ENCODE measurements around the gene RBM3. TPM values are rescaled to one million over a fixed set of nuclear protein-coding genes. Genes with fewer than 3 reads are reported as not detected.
A peak's percentile ranks its signal among the peaks of the same experiment; 100 is the strongest.

RBM3 gene
- total RNA-seq, 4 donors from 2014 or later = 118 to 178 (median 151) TPM

DNA sequence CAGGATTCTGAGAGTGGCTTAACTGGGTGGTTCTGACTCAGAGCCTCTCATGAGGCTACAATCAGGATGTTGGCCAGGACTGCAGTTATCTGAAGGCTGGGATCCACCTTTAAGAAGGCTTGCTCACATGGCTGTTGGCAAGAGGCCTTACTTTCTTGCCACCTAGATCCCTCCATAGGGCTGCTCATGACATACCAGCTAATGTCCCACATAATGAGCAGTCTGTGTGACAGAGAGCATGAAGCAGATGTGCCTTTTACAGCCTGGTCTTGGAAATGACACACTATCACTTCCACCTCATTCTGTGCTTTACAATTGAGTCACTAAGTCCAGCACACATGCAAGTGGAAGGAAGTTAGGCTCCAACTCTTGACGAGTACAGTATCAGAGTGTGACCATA is 4.3 kb upstream of the RBM3 start:
- no peaks in the 10 kb centered on the region for H3K27me3 ChIP-seq
- no peaks in the 10 kb centered on the region for H3K36me3 ChIP-seq
- H3K27ac ChIP-seq = no peak overlapping the region
- H3K4me3 ChIP-seq = no peak overlapping the region
- H3K9me3 ChIP-seq = no peaks in the 10 kb centered on the region
- peaks cover 0 to under 1% (median 0%) of the 10 kb centered on the region in 4 donors for H3K4me1 ChIP-seq
- no peak for DNase-seq
- TF ChIP-seq, protein P1, sequence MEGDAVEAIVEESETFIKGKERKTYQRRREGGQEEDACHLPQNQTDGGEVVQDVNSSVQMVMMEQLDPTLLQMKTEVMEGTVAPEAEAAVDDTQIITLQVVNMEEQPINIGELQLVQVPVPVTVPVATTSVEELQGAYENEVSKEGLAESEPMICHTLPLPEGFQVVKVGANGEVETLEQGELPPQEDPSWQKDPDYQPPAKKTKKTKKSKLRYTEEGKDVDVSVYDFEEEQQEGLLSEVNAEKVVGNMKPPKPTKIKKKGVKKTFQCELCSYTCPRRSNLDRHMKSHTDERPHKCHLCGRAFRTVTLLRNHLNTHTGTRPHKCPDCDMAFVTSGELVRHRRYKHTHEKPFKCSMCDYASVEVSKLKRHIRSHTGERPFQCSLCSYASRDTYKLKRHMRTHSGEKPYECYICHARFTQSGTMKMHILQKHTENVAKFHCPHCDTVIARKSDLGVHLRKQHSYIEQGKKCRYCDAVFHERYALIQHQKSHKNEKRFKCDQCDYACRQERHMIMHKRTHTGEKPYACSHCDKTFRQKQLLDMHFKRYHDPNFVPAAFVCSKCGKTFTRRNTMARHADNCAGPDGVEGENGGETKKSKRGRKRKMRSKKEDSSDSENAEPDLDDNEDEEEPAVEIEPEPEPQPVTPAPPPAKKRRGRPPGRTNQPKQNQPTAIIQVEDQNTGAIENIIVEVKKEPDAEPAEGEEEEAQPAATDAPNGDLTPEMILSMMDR (IDR thresholded peaks at IDR 0.05) = no peak
- TF ChIP-seq POLR2A (IDR thresholded peaks at IDR 0.05) = no peak

DNA sequence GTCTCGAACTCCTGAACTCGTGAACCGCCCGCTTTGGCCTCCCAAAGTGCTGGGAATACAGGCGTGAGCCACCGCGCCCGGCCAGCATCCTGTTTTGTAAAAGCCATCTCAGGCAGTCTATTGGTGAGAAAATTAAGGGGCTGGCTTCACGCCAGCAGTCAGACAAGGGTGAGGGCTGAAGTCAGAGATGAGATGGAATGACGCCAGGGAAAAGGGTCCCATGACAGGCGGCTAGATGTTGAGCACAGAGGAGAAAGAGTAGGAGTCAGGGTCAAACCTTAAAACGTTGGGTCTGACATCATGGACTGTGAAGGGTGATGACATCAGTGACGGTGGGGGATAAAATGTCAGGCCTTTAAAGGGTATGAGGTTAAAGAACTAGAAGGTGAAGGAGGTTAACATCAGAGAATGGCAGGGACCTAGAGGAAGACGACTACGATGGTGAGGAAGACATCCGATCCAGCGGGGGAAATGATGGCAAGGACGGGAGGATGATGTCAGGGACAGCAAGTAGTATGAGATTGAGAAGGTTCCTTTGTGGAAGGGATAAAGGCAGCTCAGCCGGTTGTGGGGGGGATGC is 504 bp upstream of the RBM3 start:
- H3K9me3 ChIP-seq = no peaks in the 10 kb centered on the region
- peak in 2 of 3 donors; percentile 19 to 53 for DNase-seq
- H3K4me3 ChIP-seq = peak overlapping the region; percentile 62 to 84 (median 72)
- no peaks in the 10 kb centered on the region for H3K27me3 ChIP-seq
- H3K4me1 ChIP-seq = peaks cover 0 to 14% (median 7%) of the 10 kb centered on the region in 4 donors
- H3K27ac ChIP-seq = peak overlapping the region; percentile 93 to 100 (median 99)
- peaks cover 0 to 36% (median 0%) of the 10 kb centered on the region in 3 donors for H3K36me3 ChIP-seq
- TF ChIP-seq, protein P1 (IDR thresholded peaks at IDR 0.05) = no peak
- no peak for TF ChIP-seq POLR2A (IDR thresholded peaks at IDR 0.05)

DNA sequence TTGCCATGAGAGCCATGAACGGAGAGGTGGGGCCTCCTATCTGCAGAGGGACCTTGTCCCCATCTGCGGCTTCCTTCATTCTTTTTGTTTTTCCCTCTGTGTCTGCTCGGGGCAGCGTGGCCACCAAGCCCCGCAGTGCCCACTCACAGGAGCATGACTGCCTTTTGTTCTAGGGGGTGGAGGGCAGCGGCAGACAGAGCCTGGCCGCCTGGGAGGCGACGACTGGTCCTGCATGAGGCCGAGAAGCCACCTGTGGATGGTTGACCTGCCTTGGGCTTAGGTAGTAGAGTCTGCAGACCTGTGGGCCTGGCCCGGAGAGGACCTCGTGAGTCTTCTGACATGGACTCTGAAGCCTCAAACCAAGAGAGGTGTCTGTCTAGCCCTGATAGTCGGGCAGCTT is 1.4 kb downstream of the RBM3 start:
- H3K4me3 ChIP-seq = peak overlapping the region in 3 of 4 donors; percentile 62 to 84 (median 77)
- H3K36me3 ChIP-seq = peaks cover 0 to 36% (median 0%) of the 10 kb centered on the region in 3 donors
- no peak for DNase-seq
- peak overlapping the region; percentile 93 to 100 (median 99) for H3K27ac ChIP-seq
- no peaks in the 10 kb centered on the region for H3K9me3 ChIP-seq
- no peaks in the 10 kb centered on the region for H3K27me3 ChIP-seq
- H3K4me1 ChIP-seq = peaks cover 0 to 14% (median 7%) of the 10 kb centered on the region in 4 donors
- TF ChIP-seq, protein P1 (IDR thresholded peaks at IDR 0.05) = no peak
- TF ChIP-seq POLR2A (IDR thresholded peaks at IDR 0.05) = no peak

DNA sequence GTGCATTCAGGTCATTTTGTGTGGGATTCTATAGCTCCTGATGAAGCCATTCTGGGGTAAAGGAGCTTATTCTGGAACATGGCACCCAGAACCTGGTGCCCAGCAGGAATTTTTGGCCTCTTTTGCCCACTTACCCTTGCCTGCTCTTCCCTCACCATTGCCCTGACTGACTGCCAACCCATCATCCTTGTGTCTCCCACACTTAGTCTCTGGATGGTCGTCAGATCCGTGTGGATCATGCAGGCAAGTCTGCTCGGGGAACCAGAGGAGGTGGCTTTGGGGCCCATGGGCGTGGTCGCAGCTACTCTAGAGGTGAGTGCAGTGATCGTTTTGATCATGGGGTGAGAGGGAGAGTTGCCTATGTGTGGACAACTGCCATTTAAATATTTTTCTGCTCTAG is 1.8 kb downstream of the RBM3 start:
- no peaks in the 10 kb centered on the region for H3K9me3 ChIP-seq
- DNase-seq = no peak
- TF ChIP-seq, protein P1 (IDR thresholded peaks at IDR 0.05) = no peak
- no peak for TF ChIP-seq POLR2A (IDR thresholded peaks at IDR 0.05)
- H3K4me1 ChIP-seq = peaks cover 0 to 14% (median 7%) of the 10 kb centered on the region in 4 donors
- no peaks in the 10 kb centered on the region for H3K27me3 ChIP-seq
- H3K4me3 ChIP-seq = peak overlapping the region in 3 of 4 donors; percentile 62 to 84 (median 77)
- H3K27ac ChIP-seq = peak overlapping the region in 3 of 4 donors; percentile 93 to 100 (median 98)
- H3K36me3 ChIP-seq = peaks cover 0 to 36% (median 0%) of the 10 kb centered on the region in 3 donors

DNA sequence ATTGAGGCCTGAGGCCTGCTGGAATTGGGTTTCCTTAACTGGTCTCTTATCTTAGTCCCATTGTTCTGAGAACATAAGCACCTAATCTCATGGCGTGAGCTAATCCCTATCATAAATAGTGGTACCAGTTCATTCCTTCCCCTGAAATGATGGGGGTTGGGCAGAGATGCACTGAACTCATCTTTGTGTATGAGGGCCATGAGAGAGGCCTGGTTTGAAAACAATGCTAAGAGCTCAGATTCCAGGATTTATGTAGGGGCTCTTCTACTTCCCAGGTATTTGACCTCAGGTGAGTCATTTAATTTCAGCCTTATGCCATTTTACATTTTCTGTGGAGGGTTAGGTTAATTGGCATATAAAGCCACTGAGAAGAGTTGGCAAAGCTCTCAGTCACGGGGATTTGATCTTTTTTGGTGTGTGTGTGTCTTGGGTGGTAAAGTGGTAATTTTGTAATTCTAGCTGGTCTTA is 4.4 kb downstream of the RBM3 start:
- Histone ChIP-seq H3K27me3 (no peaks in the 10 kb centered on the region), H3K9me3 (no peaks in the 10 kb centered on the region)

More for the DNA sequence above, 4.4 kb downstream of the RBM3 start:
- TF ChIP-seq, protein P1 (IDR thresholded peaks at IDR 0.05) = no peak
- no peak for TF ChIP-seq POLR2A (IDR thresholded peaks at IDR 0.05)
- Histone ChIP-seq H3K27ac (no peak overlapping the region), H3K4me3 (no peak overlapping the region), H3K4me1 (peaks cover 0 to 14% (median 7%) of the 10 kb centered on the region in 4 donors), H3K36me3 (peaks cover 0 to 36% (median 0%) of the 10 kb centered on the region in 3 donors)
- DNase-seq = no peak
